Keratinocyte (primary cell): ENCODE results near the gene NECTIN1. TPM values are rescaled to one million over a fixed set of nuclear protein-coding genes. Genes with fewer than 3 reads are reported as not detected.

Experiments used
- DNase-seq: peaks from one replicate; pipeline ENCODE4 v3.0.0-alpha.2; 2011; ENCODE audit warnings: low read depth, missing footprints, low spot score
- FAIRE-seq: peaks from 2 replicates; lab custom pipeline; 2011; peaks lifted over from hg19 to GRCh38; lab: Jason Lieb, UNC
- H2AFZ ChIP-seq: 2 replicates; pipeline ENCODE4 v1.6.0; 2012; ENCODE audit warnings: low read length, control low read depth, inconsistent platforms; ENCODE audit not compliant: control insufficient read depth
- H3K27ac ChIP-seq: 2 replicates; pipeline ENCODE4 v1.5.1; 2011; ENCODE audit warnings: low read length; ENCODE audit not compliant: control insufficient read depth, insufficient read depth
- H3K27me3 ChIP-seq: 3 replicates; pipeline ENCODE4 v1.6.0; 2011; ENCODE audit warnings: low read length; ENCODE audit not compliant: control insufficient read depth, insufficient read depth; ENCODE audit errors: extremely low read depth
- H3K36me3 ChIP-seq, 2 experiments: 2 replicates in 1 of 2; 3 replicates in 1 of 2; pipeline ENCODE4 v1.5.1; 2011; ENCODE audit warnings: low read length in 2 of 2, mild to moderate bottlenecking in 1 of 2; ENCODE audit not compliant: control insufficient read depth in 2 of 2, insufficient read depth in 2 of 2; ENCODE audit errors: extremely low read depth in 1 of 2
- H3K4me1 ChIP-seq: 3 replicates; pipeline ENCODE4 v1.5.1; 2011; ENCODE audit warnings: low read length; ENCODE audit not compliant: control insufficient read depth, insufficient read depth; ENCODE audit errors: extremely low read depth
- H3K4me2 ChIP-seq: 3 replicates; pipeline ENCODE4 v1.6.0; 2011; ENCODE audit warnings: low read depth, low read length; ENCODE audit not compliant: control insufficient read depth, insufficient read depth; ENCODE audit errors: extremely low read depth
- H3K4me3 ChIP-seq, 3 experiments: fragments of 200-600 bp in 1 of 3; sonication (generic) in 1 of 3; 2 replicates in 2 of 3; 3 replicates in 1 of 3; pipeline ENCODE4 v1.5.1; 2011 to 2016; ENCODE audit warnings: low read length in 3 of 3, mild to moderate bottlenecking in 3 of 3, control low read depth in 2 of 3, inconsistent platforms in 1 of 3, low read depth in 1 of 3, mixed read lengths in 1 of 3, mixed run types in 1 of 3, moderate library complexity in 1 of 3; ENCODE audit not compliant: control insufficient read depth in 2 of 3, insufficient read depth in 2 of 3; ENCODE audit errors: extremely low read depth in 1 of 3
- H3K79me2 ChIP-seq: 2 replicates; pipeline ENCODE4 v1.6.0; 2012; ENCODE audit warnings: low read length; ENCODE audit not compliant: control insufficient read depth, insufficient read depth
- H3K9ac ChIP-seq: 3 replicates; pipeline ENCODE4 v1.6.0; 2011; ENCODE audit warnings: low read length; ENCODE audit not compliant: control insufficient read depth, insufficient read depth; ENCODE audit errors: extremely low read depth
- H3K9me1 ChIP-seq: 3 replicates; pipeline ENCODE4 v1.6.0; 2011; ENCODE audit warnings: low read length; ENCODE audit not compliant: control insufficient read depth, insufficient read depth; ENCODE audit errors: extremely low read depth
- H3K9me3 ChIP-seq: 2 replicates; pipeline ENCODE4 v1.5.1; 2012; ENCODE audit warnings: low read depth, low read length; ENCODE audit not compliant: control insufficient read depth
- H4K20me1 ChIP-seq: 3 replicates; pipeline ENCODE4 v1.6.0; 2011; ENCODE audit warnings: low read length; ENCODE audit not compliant: control insufficient read depth, insufficient read depth; ENCODE audit errors: extremely low read depth
- CTCF ChIP-seq, 3 experiments: IDR thresholded peaks in 1 of 3; conservative IDR thresholded peaks in 1 of 3; optimal IDR thresholded peaks in 1 of 3; 2 replicates in 2 of 3; 3 replicates in 1 of 3; pipeline versions ENCODE3 to v1.5.1; 2011; ENCODE audit warnings: low read length in 3 of 3, mild to moderate bottlenecking in 3 of 3, moderate library complexity in 2 of 3, control low read depth in 1 of 3, inconsistent platforms in 1 of 3; ENCODE audit not compliant: insufficient read depth in 2 of 3; ENCODE audit errors: extremely low read depth in 1 of 3
- EZH2 ChIP-seq: IDR thresholded peaks from one replicate; pipeline ENCODE4 v1.6.1; 2012; ENCODE audit warnings: inconsistent platforms, mild to moderate bottlenecking, low read length, moderate library complexity
- dilution Hi-C: fragments of 300-500 bp; cut with MboI; formaldehyde crosslinking; loops from one replicate; pipeline ENCODE4 v1.7.0; 2020; ENCODE audit warnings: low sequenced_read_pairs; ENCODE audit not compliant: extremely low pct_ligation_motif_present
- polyA plus RNA-seq, 5 experiments: library from polyadenylated mRNA; depleted of rRNA in 3 of 5; stranded (reverse) in 3 of 5; stranded (forward) in 1 of 5; unstranded in 1 of 5; fragments of >200 nt; gene quantifications; 1 replicate in 1 of 5; 2 replicates in 3 of 5; 3 replicates in 1 of 5; pipeline versions ENCODE4 v1.2.1 to v1.2.3, GENCODE V29; 2011 to 2012; ENCODE audit warnings: missing spikeins in 2 of 5, low read depth in 1 of 5, low replicate concordance in 1 of 5

Gene NECTIN1
- polyA plus RNA-seq, 1 donor (not counting 4 experiments of a cell fraction or from before 2014, with no cell fraction given): 37.5 TPM

- Histone ChIP-seq H3K27me3 (no peaks in the 10 kb centered on the region), H3K9me3 (no peaks in the 10 kb centered on the region), H3K4me3 (no peak overlapping the region), H2AFZ (no peak overlapping the region), H3K36me3 (peaks cover 23 to 24% of the 10 kb centered on the region in 2 experiments), H3K9ac (peak overlapping the region; percentile 54), H3K27ac (peak overlapping the region; percentile 53), H3K4me1 (peaks cover 21% of the 10 kb centered on the region), H3K79me2 (no peaks in the 10 kb centered on the region), H4K20me1 (peaks cover 8% of the 10 kb centered on the region), H3K9me1 (peaks cover 2% of the 10 kb centered on the region), H3K4me2 (peak overlapping the region; percentile 24)
- FAIRE-seq (no peak), DNase-seq (no peak)
- dilution Hi-C loops: no loop called here
- TF ChIP-seq CTCF (optimal IDR thresholded peaks at IDR 0.05 in 1 of 3, IDR thresholded peaks at IDR 0.05 in 1 of 3, conservative IDR thresholded peaks at IDR 0.05 in 1 of 3; ENCODE audit: extremely low read depth in 1 of 3, insufficient read depth in 2 of 3, low read length in 3 of 3) (peak in 1 of 3 experiments; percentile 15), EZH2 (no peak)
Measured at GRCh38 chr11:119666061-119666460, 62.9 kb downstream of the NECTIN1 start.

GRCh38 chr11:119664701-119665420 lies 64.1 kb downstream of the NECTIN1 start:
- Histone ChIP-seq H3K36me3 (peaks cover 21 to 22% of the 10 kb centered on the region in 2 experiments), H4K20me1 (peaks cover 8% of the 10 kb centered on the region), H3K4me1 (peaks cover 21% of the 10 kb centered on the region), H3K27ac (no peak overlapping the region), H3K9ac (no peak overlapping the region), H3K9me3 (no peaks in the 10 kb centered on the region), H3K9me1 (no peaks in the 10 kb centered on the region), H2AFZ (no peak overlapping the region), H3K79me2 (no peaks in the 10 kb centered on the region), H3K4me2 (no peak overlapping the region), H3K4me3 (no peak overlapping the region), H3K27me3 (no peaks in the 10 kb centered on the region)
- dilution Hi-C loops: no loop called here
- TF ChIP-seq EZH2: no peak
- TF ChIP-seq CTCF (optimal IDR thresholded peaks at IDR 0.05 in 1 of 3, IDR thresholded peaks at IDR 0.05 in 1 of 3, conservative IDR thresholded peaks at IDR 0.05 in 1 of 3; ENCODE audit: extremely low read depth in 1 of 3, insufficient read depth in 2 of 3, low read length in 3 of 3): no peak
- FAIRE-seq: no peak
- DNase-seq: no peak
